ENCODE measurements around the gene NIPAL3.

Gene NIPAL3

GRCh38 chr1:24415334-24415909, at the start of gene NIPAL3:
NIPAL3 (plus strand) TSS chr1:24415802; CDS start chr1:24419548, 3,746 bp downstream.
- peak; percentile 98 for DNase-seq

- DNase-seq, result no peak
Measured at GRCh38 chr1:24366707-24367106, 48.9 kb upstream of the NIPAL3 start.

DNA sequence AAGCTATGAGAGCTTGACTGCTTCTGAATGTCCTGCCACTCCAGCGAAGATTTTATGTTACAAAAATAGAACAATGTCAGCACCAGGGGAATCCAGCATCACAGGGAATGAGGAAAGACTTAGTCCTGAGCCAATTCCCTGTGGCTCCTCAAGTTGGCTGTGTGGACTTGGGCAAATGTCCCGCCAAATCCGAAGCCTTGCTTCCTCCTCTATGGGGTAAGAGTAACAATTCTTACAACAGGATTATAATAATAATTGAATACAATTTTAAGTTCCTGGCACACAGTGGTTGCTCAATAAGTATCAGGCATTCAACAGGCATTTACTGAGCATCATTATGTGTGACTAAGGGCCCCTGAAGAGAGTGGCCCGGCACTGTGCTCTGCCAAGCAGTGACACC, 46.4 kb upstream of the NIPAL3 start:
- DNase-seq, result no peak

GRCh38 chr1:24369801-24370200, 45.8 kb upstream of the NIPAL3 start:
- DNase-seq, result no peak

GRCh38 chr1:24373044-24373443, 42.6 kb upstream of the NIPAL3 start:
- no peak for DNase-seq

DNA sequence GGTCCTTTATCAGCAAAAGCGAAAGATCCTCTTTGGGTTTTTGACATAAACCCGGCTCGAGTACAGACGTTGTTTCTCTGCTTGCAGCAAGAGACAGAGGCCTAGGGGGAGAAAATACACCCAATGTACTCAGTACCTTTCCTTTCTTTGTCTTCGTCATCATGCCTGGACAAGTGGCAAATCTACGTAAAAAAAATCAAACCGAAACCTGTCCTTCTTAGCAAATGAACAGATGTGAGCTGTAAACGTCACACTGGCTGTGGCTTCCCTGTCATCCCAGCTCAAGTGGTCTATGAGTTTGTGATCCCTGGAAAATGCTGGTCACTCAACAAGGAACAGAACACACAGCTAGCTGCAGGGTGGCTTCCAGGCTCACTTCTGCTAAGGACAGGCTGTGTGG, 41.9 kb upstream of the NIPAL3 start:
- DNase-seq, result no peak

DNA sequence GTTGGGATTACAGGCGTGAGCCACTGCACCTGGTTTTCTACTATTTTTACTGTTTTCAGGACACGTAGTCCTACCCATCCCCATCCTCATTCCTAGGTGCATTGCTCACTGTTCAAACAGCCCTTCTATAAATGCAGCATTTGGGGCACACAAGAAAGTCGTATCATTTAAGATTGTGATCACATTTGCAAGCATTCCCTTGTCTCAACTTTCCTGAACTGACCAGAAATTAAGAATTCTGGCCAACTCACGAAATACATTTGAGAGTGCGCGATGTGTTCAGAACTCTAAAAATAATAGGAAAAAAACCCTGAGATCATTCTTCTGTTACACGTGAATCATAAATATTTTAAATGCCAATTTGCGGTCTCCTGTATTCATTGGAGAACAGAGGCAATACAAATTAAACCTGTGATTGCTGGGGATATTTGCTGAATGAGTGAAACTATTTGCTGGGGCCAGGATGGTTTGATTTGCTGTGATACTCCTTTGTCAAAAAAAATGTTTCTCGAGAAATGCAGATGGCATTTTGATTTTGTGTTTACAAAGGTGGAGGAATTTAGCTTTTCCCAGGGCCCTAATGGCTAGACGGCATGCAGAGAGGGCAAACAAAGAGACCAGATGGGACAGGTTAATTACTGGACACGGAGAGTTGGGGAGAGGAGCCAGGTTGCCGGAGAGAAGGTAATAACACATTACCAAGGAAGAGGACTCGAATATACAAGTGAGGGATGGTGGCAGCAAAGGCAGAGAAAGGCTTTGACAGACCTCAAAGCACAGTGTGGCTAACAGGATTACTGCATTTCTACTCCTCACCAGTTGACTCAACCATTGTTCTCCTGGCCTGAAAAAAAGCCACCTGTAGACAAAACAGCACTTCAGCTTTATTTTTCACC, 40.5 kb upstream of the NIPAL3 start:
- DNase-seq, result peak; percentile 8

- no peak for DNase-seq
Measured at GRCh38 chr1:24379733-24380315, 35.8 kb upstream of the NIPAL3 start.

- no peak for DNase-seq
Measured at GRCh38 chr1:24380508-24380907, 35.1 kb upstream of the NIPAL3 start.

DNA sequence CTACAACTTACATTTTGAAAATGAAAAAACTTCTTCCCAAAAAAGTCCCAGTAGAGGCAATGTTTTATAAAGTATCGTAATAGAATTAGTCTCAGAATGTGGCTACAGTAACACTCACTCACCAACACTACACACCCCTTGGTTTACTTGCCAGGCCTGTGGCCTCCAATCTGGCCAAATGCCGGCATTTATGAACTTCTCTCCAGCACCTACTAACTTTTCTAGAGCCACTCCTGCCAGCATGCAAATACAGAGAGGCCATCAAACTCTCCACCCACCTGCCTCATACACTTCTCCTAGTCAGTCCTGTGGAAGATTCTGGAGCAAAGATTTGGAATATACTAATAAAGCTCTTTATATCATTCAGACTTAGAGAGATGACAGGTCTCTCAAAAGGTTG, 34.3 kb upstream of the NIPAL3 start:
- DNase-seq, result no peak

- DNase-seq, result no peak
Measured at GRCh38 chr1:24382165-24382577, 33.4 kb upstream of the NIPAL3 start.

GRCh38 chr1:24383381-24383940, 32.1 kb upstream of the NIPAL3 start:
- peak; percentile 58 for DNase-seq

GRCh38 chr1:24384251-24385090, 31.1 kb upstream of the NIPAL3 start:
- DNase-seq, result no peak

- no peak for DNase-seq
Measured at GRCh38 chr1:24385160-24385940, 30.3 kb upstream of the NIPAL3 start.

DNA sequence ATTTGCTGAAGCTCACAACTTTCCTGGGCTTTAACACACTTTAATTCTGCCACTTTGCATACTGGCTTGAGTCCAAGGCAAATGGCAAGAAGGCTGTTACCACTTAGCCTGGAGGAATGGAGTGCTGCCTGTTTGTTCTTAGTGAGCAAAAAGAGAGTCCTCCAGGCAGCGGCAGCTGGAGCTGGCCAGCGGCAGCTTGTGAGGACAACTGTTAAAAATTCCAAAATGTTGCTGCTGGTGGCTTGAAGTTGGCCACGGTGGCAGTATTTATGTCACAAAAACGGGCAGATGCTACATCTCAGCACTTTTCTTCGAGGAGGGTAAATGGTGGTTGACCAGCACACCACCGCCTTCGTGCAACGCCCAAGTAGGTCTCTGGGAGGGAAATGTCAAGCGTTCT, 29.4 kb upstream of the NIPAL3 start:
- DNase-seq, result peak; percentile 64

- no peak for DNase-seq
Measured at GRCh38 chr1:24386931-24387330, 28.7 kb upstream of the NIPAL3 start.

DNA sequence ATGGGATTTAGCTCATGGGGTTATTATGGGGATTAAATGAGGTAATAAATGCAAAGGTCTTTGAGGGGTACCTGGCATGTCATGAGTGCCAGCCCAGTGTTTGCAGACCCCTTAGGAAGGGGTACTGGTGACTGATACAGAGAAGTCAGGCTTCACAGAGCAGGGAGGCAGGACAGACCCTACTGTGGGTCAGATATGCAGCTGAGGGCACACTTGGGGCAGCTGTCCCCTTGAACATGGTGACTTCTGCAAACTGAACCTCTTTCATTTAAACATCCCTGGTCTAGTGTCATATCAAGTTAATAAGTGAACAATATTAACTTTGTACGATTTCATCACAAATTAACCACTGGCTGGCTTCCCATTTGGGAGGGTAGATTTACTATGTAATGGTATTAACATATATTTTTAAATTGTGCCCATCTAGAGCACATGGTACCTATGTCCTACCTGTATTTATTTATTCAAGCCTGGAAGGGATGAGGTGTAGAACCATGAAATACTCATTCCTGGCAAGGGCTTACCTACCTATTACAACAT, 27.9 kb upstream of the NIPAL3 start:
- DNase-seq, result no peak

DNA sequence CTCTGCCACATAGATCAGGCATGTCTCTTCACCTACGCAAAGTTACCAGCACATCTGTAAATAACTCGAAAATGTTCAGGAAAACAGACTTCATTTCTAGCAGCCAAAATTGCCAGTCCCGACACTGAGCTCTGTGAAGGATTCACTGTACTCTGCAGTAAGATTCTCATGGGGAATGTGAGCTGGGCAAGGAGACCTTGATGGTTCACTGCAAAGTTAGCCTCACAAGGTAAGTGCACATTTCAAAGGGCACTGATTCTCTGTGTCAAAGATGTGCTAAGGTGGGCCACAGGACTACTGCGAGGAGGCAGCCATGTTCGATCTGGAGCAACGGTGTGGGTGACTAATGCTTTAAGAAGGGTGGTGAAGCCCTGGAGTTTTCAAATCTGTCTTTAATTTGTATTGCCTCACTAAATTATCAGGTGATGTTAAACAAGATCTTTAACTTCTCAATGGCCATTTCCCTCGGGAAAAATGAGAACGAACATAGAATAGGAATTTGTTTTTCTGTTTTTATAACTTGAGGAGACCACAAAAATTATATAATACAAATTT, 27.2 kb upstream of the NIPAL3 start:
- no peak for DNase-seq

DNA sequence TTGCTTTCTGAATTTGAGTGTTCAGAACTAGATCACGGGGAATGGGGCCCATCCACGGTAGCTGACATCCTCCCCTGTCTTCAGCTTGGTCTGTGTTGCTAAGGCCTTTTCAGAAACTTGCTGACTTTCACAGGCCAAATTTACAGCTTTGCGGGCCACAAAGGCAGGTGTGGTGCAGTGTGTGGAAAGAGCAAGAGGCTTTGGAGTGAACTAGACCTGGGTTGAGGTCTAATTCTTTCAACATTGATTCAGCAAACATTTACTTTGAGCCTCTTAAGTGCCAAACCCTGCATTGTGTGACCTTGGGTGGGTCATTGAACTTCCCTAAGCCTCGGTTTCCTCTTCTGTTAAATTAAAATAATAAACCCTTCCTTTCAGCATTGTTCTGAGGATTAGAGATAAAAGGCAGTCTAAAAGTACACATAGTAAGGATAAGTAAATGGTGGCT, 26.3 kb upstream of the NIPAL3 start:
- no peak for DNase-seq

GRCh38 chr1:24390924-24391782, 24.4 kb upstream of the NIPAL3 start:
- peak; percentile 5 for DNase-seq
